HEK293 (cell line): ENCODE measurements around the gene ANXA1.

Experiments
- CTCF ChIA-PET: fragments of 350-600 bp; formaldehyde crosslinking; extraction: SDS; loops from one replicate; lab custom pipeline; 2021; ENCODE audit warnings: antibody characterized with exemption; lab: Yijun Ruan, JAX
- POLR2A ChIA-PET: fragments of 300-600 bp; formaldehyde crosslinking; extraction: SDS; loops from one replicate; lab custom pipeline; 2020; ENCODE audit warnings: antibody characterized with exemption, inconsistent platforms; lab: Yijun Ruan, JAX
- H3K27ac ChIP-seq: fragments of 200-500 bp; sonication (Bioruptor generic); 2 replicates; pipeline ENCODE4 v1.5.1; 2014; ENCODE audit warnings: low read depth, low read length, control low read depth, inconsistent platforms; ENCODE audit errors: extremely low read depth
- H3K36me3 ChIP-seq, 2 experiments: fragments of 200-500 bp in 1 of 2; sonication (Bioruptor generic) in 1 of 2; 1 replicate in 1 of 2; 2 replicates in 1 of 2; pipeline ENCODE4 v1.5.1; 2014 to 2017; ENCODE audit warnings: inconsistent platforms in 2 of 2, low read length in 2 of 2; ENCODE audit not compliant: control insufficient read depth in 2 of 2, insufficient read depth in 1 of 2
- H3K4me1 ChIP-seq: fragments of 200-500 bp; sonication (Bioruptor generic); 2 replicates; pipeline ENCODE4 v1.5.1; 2014; ENCODE audit warnings: mild to moderate bottlenecking, low read length, inconsistent platforms; ENCODE audit not compliant: control insufficient read depth, insufficient read depth
- H3K4me3 ChIP-seq: 2 replicates; pipeline ENCODE4 v1.5.1; 2011; ENCODE audit warnings: low read depth, mild to moderate bottlenecking, control low read depth, low read length, moderate library complexity
- H3K9me3 ChIP-seq: fragments of 200-500 bp; sonication (Bioruptor generic); 2 replicates; pipeline ENCODE4 v1.5.1; 2014; ENCODE audit warnings: low read depth, low read length, inconsistent platforms; ENCODE audit not compliant: control insufficient read depth, insufficient read depth
- GLIS2 ChIP-seq: fragments of 450-650 bp; formaldehyde crosslinking; IDR thresholded peaks from 2 replicates; pipeline ENCODE4 v1.5.1; 2016; ENCODE audit warnings: missing biosample characterization, missing genetic modification characterization
- PRDM1 ChIP-seq: fragments of 450-650 bp; formaldehyde crosslinking; IDR thresholded peaks from 2 replicates; pipeline ENCODE4; 2016; ENCODE audit warnings: missing biosample characterization, missing genetic modification characterization
- SP3 ChIP-seq: fragments of 450-650 bp; formaldehyde crosslinking; IDR thresholded peaks from 2 replicates; pipeline ENCODE4 v1.5.1; 2016; ENCODE audit warnings: missing biosample characterization, missing genetic modification characterization
- ZFP3 ChIP-seq: fragments of 450-650 bp; formaldehyde crosslinking; IDR thresholded peaks from 2 replicates; pipeline ENCODE4 v1.5.1; 2016; ENCODE audit warnings: low read depth, missing biosample characterization, missing genetic modification characterization
- ZNF169 ChIP-seq: fragments of 450-650 bp; formaldehyde crosslinking; IDR thresholded peaks from 2 replicates; pipeline ENCODE4 v1.5.1; 2016; ENCODE audit warnings: missing biosample characterization, missing genetic modification characterization
- ZNF184 ChIP-seq: fragments of 450-650 bp; IDR thresholded peaks from 2 replicates; pipeline ENCODE4 v1.5.1; 2018; ENCODE audit warnings: missing biosample characterization, mild to moderate bottlenecking, missing genetic modification characterization
- ZNF19 ChIP-seq: fragments of 450-650 bp; formaldehyde crosslinking; IDR thresholded peaks from 2 replicates; pipeline ENCODE4; 2016; ENCODE audit warnings: missing biosample characterization, missing genetic modification characterization, low read depth
- ZNF248 ChIP-seq: fragments of 450-650 bp; formaldehyde crosslinking; IDR thresholded peaks from 2 replicates; pipeline ENCODE4 v1.5.1; 2017; ENCODE audit warnings: missing biosample characterization, missing genetic modification characterization
- ZNF394 ChIP-seq: fragments of 450-650 bp; formaldehyde crosslinking; IDR thresholded peaks from 2 replicates; pipeline ENCODE4 v1.5.1; 2016; ENCODE audit warnings: missing biosample characterization, missing genetic modification characterization, mild to moderate bottlenecking, moderate library complexity, borderline replicate concordance
- ZNF623 ChIP-seq: fragments of 450-650 bp; formaldehyde crosslinking; IDR thresholded peaks from 2 replicates; pipeline ENCODE4 v1.5.1; 2016; ENCODE audit warnings: missing biosample characterization, missing genetic modification characterization
- ZNF654 ChIP-seq: fragments of 450-650 bp; formaldehyde crosslinking; IDR thresholded peaks from 2 replicates; pipeline ENCODE4 v1.5.1; 2016; ENCODE audit warnings: low read depth, missing biosample characterization, missing genetic modification characterization
- ZNF670 ChIP-seq: fragments of 450-650 bp; formaldehyde crosslinking; IDR thresholded peaks from 2 replicates; pipeline ENCODE4 v1.5.1; 2016; ENCODE audit warnings: missing biosample characterization, missing genetic modification characterization, low read depth
- ZNF768 ChIP-seq: fragments of 450-650 bp; formaldehyde crosslinking; IDR thresholded peaks from 2 replicates; pipeline ENCODE4 v1.5.1; 2018; ENCODE audit warnings: missing biosample characterization, mild to moderate bottlenecking, missing genetic modification characterization
- ZSCAN23 ChIP-seq: fragments of 450-650 bp; formaldehyde crosslinking; IDR thresholded peaks from 2 replicates; pipeline ENCODE4 v1.5.1; 2016; ENCODE audit warnings: missing biosample characterization, missing genetic modification characterization
- TF ChIP-seq, protein P1 (sequence below): fragments of 450-650 bp; formaldehyde crosslinking; conservative IDR thresholded peaks from 2 replicates; pipeline ENCODE4 v1.5.1; 2016; ENCODE audit warnings: low read depth, missing biosample characterization, missing genetic modification characterization
- TF ChIP-seq, protein P2 (sequence below): fragments of 450-650 bp; formaldehyde crosslinking; optimal IDR thresholded peaks from 2 replicates; pipeline ENCODE3; 2016; ENCODE audit warnings: missing biosample characterization, mild to moderate bottlenecking, missing genetic modification characterization
- TF ChIP-seq, protein P3 (sequence below): fragments of 450-650 bp; formaldehyde crosslinking; IDR thresholded peaks from 2 replicates; pipeline ENCODE4 v1.5.1; 2016; ENCODE audit warnings: missing biosample characterization, missing genetic modification characterization
- TF ChIP-seq, protein P4 (sequence below): fragments of 450-650 bp; formaldehyde crosslinking; conservative IDR thresholded peaks from 2 replicates; pipeline ENCODE4 v1.5.1; 2016; ENCODE audit warnings: low read depth, missing biosample characterization, missing genetic modification characterization
- TF ChIP-seq, protein P5 (sequence below): fragments of 450-650 bp; formaldehyde crosslinking; IDR thresholded peaks from 2 replicates; pipeline ENCODE4 v1.5.1; 2016; ENCODE audit warnings: missing biosample characterization, missing genetic modification characterization, borderline replicate concordance

Gene ANXA1

DNA sequence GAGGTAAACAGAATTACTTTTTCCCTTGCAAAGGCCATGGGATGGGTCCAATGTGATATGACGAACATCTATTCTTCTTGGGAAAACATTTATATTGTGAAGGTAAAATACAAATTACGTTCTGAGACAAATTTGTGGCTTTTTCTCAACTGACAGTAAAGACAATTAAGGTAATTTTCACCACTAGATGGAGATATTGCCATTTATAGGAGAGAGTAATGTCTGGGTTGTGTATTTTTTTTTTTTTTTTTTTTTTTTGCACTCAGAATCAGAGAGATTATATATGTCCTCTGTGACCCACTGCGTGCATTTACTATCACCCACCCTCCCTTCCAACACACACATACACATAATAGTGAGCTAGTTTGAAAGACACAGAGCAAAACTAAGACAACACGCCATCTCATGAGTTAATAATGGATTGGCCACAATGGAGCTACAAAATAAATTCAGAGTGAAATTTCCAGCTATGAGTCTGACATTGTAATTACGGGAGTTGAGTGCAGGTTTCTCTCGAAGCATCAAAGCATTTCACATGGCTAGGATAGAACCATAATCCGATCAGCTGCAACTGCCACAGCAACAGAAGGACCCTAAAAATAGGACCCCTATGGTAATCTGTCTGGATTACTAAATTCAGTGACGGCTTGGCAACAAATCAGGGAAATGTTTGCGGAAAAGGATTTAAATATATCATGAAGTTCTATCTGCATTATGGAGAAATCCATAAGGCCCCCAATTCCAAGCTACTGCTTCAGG, 49.2 kb downstream of the ANXA1 start (continued):
- TF ChIP-seq ZNF623 (tag by site-specific recombination) (no peak), ZFP3 (tag by site-specific recombination) (no peak), ZNF19 (tag by site-specific recombination) (no peak), ZNF184 (tag by site-specific recombination) (no peak), ZNF654 (tag by site-specific recombination) (peak; percentile 89), ZNF248 (tag by site-specific recombination) (no peak), ZSCAN23 (tag by site-specific recombination) (no peak), ZNF394 (tag by site-specific recombination) (no peak)
- TF ChIP-seq, protein P1, sequence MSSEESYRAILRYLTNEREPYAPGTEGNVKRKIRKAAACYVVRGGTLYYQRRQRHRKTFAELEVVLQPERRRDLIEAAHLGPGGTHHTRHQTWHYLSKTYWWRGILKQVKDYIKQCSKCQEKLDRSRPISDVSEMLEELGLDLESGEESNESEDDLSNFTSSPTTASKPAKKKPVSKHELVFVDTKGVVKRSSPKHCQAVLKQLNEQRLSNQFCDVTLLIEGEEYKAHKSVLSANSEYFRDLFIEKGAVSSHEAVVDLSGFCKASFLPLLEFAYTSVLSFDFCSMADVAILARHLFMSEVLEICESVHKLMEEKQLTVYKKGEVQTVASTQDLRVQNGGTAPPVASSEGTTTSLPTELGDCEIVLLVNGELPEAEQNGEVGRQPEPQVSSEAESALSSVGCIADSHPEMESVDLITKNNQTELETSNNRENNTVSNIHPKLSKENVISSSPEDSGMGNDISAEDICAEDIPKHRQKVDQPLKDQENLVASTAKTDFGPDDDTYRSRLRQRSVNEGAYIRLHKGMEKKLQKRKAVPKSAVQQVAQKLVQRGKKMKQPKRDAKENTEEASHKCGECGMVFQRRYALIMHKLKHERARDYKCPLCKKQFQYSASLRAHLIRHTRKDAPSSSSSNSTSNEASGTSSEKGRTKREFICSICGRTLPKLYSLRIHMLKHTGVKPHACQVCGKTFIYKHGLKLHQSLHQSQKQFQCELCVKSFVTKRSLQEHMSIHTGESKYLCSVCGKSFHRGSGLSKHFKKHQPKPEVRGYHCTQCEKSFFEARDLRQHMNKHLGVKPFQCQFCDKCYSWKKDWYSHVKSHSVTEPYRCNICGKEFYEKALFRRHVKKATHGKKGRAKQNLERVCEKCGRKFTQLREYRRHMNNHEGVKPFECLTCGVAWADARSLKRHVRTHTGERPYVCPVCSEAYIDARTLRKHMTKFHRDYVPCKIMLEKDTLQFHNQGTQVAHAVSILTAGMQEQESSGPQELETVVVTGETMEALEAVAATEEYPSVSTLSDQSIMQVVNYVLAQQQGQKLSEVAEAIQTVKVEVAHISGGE: no peak

DNA sequence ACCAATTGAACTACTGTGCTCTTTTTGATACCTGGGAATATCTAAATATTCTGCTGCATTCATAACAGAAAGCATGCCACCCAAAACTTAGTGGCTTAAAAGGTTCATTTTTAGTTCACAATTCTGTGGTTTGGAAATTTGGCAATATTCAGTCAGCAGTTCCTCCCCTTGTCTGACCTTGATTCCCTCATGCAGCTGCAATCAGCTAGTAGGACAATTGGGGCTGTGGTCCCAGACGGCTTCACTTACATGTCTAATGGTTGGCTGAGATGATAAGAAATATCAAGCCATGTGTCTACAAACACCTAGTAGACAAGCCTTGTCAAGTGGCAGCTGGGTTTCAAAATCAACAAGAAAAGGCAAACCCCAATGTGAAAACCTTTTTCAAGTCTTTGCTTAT, 51.3 kb downstream of the ANXA1 start:
- H3K36me3 ChIP-seq: no peaks in the 10 kb centered on the region
- H3K9me3 ChIP-seq: no peaks in the 10 kb centered on the region
- H3K4me3 ChIP-seq: no peak overlapping the region
- CTCF ChIA-PET: no interaction called here
- H3K4me1 ChIP-seq: no peaks in the 10 kb centered on the region
- POLR2A ChIA-PET: no interaction called here
- no peak overlapping the region for H3K27ac ChIP-seq
- TF ChIP-seq SP3 (tag by site-specific recombination) (no peak), PRDM1 (tag by site-specific recombination) (no peak), GLIS2 (tag by site-specific recombination) (no peak), ZNF768 (tag by site-specific recombination) (no peak), ZNF670 (tag by site-specific recombination) (no peak), ZNF169 (no peak)
- TF ChIP-seq, protein P2, sequence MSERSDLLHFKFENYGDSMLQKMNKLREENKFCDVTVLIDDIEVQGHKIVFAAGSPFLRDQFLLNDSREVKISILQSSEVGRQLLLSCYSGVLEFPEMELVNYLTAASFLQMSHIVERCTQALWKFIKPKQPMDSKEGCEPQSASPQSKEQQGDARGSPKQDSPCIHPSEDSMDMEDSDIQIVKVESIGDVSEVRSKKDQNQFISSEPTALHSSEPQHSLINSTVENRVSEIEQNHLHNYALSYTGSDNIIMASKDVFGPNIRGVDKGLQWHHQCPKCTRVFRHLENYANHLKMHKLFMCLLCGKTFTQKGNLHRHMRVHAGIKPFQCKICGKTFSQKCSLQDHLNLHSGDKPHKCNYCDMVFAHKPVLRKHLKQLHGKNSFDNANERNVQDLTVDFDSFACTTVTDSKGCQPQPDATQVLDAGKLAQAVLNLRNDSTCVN (tag by site-specific recombination): no peak
- TF ChIP-seq, protein P3, sequence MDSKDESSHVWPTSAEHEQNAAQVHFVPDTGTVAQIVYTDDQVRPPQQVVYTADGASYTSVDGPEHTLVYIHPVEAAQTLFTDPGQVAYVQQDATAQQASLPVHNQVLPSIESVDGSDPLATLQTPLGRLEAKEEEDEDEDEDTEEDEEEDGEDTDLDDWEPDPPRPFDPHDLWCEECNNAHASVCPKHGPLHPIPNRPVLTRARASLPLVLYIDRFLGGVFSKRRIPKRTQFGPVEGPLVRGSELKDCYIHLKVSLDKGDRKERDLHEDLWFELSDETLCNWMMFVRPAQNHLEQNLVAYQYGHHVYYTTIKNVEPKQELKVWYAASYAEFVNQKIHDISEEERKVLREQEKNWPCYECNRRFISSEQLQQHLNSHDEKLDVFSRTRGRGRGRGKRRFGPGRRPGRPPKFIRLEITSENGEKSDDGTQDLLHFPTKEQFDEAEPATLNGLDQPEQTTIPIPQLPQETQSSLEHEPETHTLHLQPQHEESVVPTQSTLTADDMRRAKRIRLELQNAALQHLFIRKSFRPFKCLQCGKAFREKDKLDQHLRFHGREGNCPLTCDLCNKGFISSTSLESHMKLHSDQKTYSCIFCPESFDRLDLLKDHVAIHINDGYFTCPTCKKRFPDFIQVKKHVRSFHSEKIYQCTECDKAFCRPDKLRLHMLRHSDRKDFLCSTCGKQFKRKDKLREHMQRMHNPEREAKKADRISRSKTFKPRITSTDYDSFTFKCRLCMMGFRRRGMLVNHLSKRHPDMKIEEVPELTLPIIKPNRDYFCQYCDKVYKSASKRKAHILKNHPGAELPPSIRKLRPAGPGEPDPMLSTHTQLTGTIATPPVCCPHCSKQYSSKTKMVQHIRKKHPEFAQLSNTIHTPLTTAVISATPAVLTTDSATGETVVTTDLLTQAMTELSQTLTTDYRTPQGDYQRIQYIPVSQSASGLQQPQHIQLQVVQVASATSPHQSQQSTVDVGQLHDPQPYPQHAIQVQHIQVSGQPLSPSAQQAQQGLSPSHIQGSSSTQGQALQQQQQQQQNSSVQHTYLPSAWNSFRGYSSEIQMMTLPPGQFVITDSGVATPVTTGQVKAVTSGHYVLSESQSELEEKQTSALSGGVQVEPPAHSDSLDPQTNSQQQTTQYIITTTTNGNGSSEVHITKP (tag by site-specific recombination): no peak
- TF ChIP-seq, protein P4, sequence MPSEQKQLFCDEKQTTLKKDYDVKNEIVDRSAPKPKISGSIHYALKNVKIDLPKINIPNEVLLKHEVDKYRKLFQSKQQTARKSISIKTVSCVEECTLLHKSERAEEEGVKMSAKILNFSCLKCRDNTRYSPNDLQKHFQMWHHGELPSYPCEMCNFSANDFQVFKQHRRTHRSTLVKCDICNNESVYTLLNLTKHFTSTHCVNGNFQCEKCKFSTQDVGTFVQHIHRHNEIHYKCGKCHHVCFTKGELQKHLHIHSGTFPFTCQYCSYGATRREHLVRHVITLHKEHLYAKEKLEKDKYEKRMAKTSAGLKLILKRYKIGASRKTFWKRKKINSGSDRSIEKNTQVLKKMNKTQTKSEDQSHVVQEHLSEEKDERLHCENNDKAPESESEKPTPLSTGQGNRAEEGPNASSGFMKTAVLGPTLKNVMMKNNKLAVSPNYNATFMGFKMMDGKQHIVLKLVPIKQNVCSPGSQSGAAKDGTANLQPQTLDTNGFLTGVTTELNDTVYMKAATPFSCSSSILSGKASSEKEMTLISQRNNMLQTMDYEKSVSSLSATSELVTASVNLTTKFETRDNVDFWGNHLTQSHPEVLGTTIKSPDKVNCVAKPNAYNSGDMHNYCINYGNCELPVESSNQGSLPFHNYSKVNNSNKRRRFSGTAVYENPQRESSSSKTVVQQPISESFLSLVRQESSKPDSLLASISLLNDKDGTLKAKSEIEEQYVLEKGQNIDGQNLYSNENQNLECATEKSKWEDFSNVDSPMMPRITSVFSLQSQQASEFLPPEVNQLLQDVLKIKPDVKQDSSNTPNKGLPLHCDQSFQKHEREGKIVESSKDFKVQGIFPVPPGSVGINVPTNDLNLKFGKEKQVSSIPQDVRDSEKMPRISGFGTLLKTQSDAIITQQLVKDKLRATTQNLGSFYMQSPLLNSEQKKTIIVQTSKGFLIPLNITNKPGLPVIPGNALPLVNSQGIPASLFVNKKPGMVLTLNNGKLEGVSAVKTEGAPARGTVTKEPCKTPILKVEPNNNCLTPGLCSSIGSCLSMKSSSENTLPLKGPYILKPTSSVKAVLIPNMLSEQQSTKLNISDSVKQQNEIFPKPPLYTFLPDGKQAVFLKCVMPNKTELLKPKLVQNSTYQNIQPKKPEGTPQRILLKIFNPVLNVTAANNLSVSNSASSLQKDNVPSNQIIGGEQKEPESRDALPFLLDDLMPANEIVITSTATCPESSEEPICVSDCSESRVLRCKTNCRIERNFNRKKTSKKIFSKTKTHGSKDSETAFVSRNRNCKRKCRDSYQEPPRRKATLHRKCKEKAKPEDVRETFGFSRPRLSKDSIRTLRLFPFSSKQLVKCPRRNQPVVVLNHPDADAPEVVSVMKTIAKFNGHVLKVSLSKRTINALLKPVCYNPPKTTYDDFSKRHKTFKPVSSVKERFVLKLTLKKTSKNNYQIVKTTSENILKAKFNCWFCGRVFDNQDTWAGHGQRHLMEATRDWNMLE (tag by site-specific recombination): no peak
- TF ChIP-seq, protein P5, sequence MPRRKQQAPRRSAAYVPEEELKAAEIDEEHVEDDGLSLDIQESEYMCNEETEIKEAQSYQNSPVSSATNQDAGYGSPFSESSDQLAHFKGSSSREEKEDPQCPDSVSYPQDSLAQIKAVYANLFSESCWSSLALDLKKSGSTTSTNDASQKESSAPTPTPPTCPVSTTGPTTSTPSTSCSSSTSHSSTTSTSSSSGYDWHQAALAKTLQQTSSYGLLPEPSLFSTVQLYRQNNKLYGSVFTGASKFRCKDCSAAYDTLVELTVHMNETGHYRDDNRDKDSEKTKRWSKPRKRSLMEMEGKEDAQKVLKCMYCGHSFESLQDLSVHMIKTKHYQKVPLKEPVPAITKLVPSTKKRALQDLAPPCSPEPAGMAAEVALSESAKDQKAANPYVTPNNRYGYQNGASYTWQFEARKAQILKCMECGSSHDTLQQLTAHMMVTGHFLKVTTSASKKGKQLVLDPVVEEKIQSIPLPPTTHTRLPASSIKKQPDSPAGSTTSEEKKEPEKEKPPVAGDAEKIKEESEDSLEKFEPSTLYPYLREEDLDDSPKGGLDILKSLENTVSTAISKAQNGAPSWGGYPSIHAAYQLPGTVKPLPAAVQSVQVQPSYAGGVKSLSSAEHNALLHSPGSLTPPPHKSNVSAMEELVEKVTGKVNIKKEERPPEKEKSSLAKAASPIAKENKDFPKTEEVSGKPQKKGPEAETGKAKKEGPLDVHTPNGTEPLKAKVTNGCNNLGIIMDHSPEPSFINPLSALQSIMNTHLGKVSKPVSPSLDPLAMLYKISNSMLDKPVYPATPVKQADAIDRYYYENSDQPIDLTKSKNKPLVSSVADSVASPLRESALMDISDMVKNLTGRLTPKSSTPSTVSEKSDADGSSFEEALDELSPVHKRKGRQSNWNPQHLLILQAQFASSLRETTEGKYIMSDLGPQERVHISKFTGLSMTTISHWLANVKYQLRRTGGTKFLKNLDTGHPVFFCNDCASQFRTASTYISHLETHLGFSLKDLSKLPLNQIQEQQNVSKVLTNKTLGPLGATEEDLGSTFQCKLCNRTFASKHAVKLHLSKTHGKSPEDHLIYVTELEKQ (tag by site-specific recombination): no peak
